ENCODE measurements around the gene B4GAT1. TPM values are rescaled to one million over a fixed set of nuclear protein-coding genes. Genes with fewer than 3 reads are reported as not detected.

The B4GAT1 gene
- total and polyA plus RNA-seq, 9 of the 15 experiments (the other 6 are each of a cell fraction or from before 2014, with no cell fraction given): 0.86 to 9.5 (median 3.8) TPM

GRCh38 chr11:66344550-66345315 lies 2.7 kb downstream of the B4GAT1 start, which contains the start of gene BRMS1 (continued):
- TF ChIP-seq JUN (IDR thresholded peaks at IDR 0.05; ENCODE audit: borderline replicate concordance, low read depth, low read length): peak; percentile 57
- TF ChIP-seq JUN (CRISPR knock-in tag; IDR thresholded peaks at IDR 0.05; ENCODE audit: borderline replicate concordance): no peak
- TF ChIP-seq YY1 (IDR thresholded peaks at IDR 0.05; ENCODE audit: borderline replicate concordance in 1 of 3, control insufficient read depth in 1 of 3, extremely low read depth in 1 of 3, insufficient read depth in 3 of 3, insufficient read length in 1 of 3, insufficient replicate concordance in 2 of 3, low read depth in 1 of 3, low read length in 2 of 3): peak in 2 of 3 experiments; percentile 75 to 85
- peak; percentile 61; the same call in 1 of the 2 replicates for TF ChIP-seq RB1 (IDR thresholded peaks at IDR 0.05; ENCODE audit: low read depth)
- TF ChIP-seq NEUROD1 (IDR thresholded peaks at IDR 0.05; ENCODE audit: borderline replicate concordance, low read depth, low read length, partially characterized antibody): peak; percentile 68
- 0 out of 2 replicates have a peak, but pooled peaks have one; percentile 49 for TF ChIP-seq HLTF (IDR thresholded peaks at IDR 0.05)
- no peak for TF ChIP-seq CEBPZ (IDR thresholded peaks at IDR 0.05; ENCODE audit: borderline replicate concordance, low read depth, low read length)
- TF ChIP-seq CBX1 (IDR thresholded peaks at IDR 0.05; ENCODE audit: low read depth): 0 out of 2 replicates have a peak, but pooled peaks have one; percentile 42
- peak; percentile 70; the same call in 1 of the 2 replicates for TF ChIP-seq EP400 (IDR thresholded peaks at IDR 0.05)
- TF ChIP-seq NR1H2 (CRISPR knock-in tag; IDR thresholded peaks at IDR 0.05): peak; percentile 92; the same call in 1 of the 2 replicates
- TF ChIP-seq PRPF4 (IDR thresholded peaks at IDR 0.05; ENCODE audit: insufficient read depth, low read depth, low read length, poor library complexity, severe bottlenecking): no peak
- TF ChIP-seq FOSL1 (tag; conservative IDR thresholded peaks at IDR 0.05): 0 out of 2 replicates have a peak, but pooled peaks have one; percentile 24
- TF ChIP-seq SMARCA4 (IDR thresholded peaks at IDR 0.05): no peak
- TF ChIP-seq CREB3L1 (IDR thresholded peaks at IDR 0.05; ENCODE audit: borderline replicate concordance, low read depth): 0 out of 2 replicates have a peak, but pooled peaks have one; percentile 31
- TF ChIP-seq SOX6 (IDR thresholded peaks at IDR 0.05): no peak
- TF ChIP-seq MXI1 (IDR thresholded peaks at IDR 0.05; ENCODE audit: low read depth, low read length): peak; percentile 78
- TF ChIP-seq NFE2 (IDR thresholded peaks at IDR 0.05; ENCODE audit: low read depth): no peak
- peak; percentile 50; the same call in 1 of the 2 replicates for TF ChIP-seq PML (IDR thresholded peaks at IDR 0.05; ENCODE audit: low read length)
